Measurements from ENCODE around the gene TNRC18. TPM values are rescaled to one million over a fixed set of nuclear protein-coding genes. Genes with fewer than 3 reads are reported as not detected.

TNRC18 gene
- total and polyA plus RNA-seq, 8 donors = 94.4 to 164 (median 133) TPM

DNA sequence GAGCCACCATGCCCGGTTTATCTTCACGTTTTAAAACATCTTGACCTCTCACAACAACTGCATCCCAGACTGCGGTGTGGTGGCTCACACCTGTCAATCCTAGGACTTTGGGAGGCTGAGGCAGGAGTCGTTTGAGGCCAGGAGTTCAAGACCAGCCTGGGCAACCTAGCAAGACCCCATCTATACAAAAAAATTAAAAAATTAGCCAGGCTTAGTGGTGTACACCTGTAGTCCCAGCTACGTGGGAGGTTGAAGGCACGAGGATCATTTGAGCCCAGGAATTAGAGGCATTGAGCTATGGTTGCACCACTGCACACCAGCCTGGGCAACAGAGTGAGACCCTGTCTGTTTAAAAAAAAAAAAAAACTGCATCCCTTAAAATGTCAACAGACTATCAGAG lies 20.2 kb downstream of the TNRC18 start:
- TF ChIP-seq, protein P1, sequence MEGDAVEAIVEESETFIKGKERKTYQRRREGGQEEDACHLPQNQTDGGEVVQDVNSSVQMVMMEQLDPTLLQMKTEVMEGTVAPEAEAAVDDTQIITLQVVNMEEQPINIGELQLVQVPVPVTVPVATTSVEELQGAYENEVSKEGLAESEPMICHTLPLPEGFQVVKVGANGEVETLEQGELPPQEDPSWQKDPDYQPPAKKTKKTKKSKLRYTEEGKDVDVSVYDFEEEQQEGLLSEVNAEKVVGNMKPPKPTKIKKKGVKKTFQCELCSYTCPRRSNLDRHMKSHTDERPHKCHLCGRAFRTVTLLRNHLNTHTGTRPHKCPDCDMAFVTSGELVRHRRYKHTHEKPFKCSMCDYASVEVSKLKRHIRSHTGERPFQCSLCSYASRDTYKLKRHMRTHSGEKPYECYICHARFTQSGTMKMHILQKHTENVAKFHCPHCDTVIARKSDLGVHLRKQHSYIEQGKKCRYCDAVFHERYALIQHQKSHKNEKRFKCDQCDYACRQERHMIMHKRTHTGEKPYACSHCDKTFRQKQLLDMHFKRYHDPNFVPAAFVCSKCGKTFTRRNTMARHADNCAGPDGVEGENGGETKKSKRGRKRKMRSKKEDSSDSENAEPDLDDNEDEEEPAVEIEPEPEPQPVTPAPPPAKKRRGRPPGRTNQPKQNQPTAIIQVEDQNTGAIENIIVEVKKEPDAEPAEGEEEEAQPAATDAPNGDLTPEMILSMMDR (IDR thresholded peaks at IDR 0.05) = no peak
- intact Hi-C loops (cut with DNase I) = no loop called here

DNA sequence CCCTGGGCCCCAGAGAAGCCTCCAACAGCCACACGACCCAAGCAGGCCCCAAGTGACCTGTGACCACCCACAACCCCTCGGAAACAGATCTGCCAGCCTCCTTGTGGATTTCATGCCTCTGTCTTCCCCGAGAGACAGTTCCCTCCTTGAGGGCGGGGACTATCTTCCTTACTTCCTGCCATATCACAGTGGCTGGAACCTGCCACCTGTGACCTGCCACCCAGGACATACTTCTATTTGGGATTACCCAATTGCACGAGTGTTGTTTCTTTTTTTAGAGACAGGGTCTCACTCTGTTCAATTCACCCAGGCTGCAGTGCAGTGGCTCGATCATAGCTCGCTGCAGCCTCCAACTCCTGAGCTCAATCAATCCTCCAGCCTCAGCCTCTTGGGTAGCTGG lies 25.9 kb downstream of the TNRC18 start:
- Histone ChIP-seq H3K4me1 (peaks cover 6 to 47% of the 10 kb centered on the region in 2 donors), H3K9me3 (no peaks in the 10 kb centered on the region), H3K36me3 (peaks cover 0 to 31% of the 10 kb centered on the region in 2 donors), H3K27ac (peak overlapping the region; percentile 89 to 92), H3K4me3 (peak overlapping the region in 1 of 2 donors; percentile 80), H3K27me3 (no peaks in the 10 kb centered on the region)
- DNase-seq (no peak), ATAC-seq (peak; percentile 0)
- intact Hi-C loops (cut with DNase I) = no loop called here
- TF ChIP-seq, protein P1 (IDR thresholded peaks at IDR 0.05) = no peak

More for the DNA sequence above, 20.2 kb downstream of the TNRC18 start:
- no peaks in the 10 kb centered on the region for H3K9me3 ChIP-seq
- no peak overlapping the region for H3K27ac ChIP-seq
- DNase-seq = no peak
- peaks cover 3 to 22% of the 10 kb centered on the region in 2 donors for H3K4me1 ChIP-seq
- no peak for ATAC-seq
- H3K4me3 ChIP-seq = no peak overlapping the region
- peaks cover 0 to 25% of the 10 kb centered on the region in 2 donors for H3K36me3 ChIP-seq
- H3K27me3 ChIP-seq = no peaks in the 10 kb centered on the region

DNA sequence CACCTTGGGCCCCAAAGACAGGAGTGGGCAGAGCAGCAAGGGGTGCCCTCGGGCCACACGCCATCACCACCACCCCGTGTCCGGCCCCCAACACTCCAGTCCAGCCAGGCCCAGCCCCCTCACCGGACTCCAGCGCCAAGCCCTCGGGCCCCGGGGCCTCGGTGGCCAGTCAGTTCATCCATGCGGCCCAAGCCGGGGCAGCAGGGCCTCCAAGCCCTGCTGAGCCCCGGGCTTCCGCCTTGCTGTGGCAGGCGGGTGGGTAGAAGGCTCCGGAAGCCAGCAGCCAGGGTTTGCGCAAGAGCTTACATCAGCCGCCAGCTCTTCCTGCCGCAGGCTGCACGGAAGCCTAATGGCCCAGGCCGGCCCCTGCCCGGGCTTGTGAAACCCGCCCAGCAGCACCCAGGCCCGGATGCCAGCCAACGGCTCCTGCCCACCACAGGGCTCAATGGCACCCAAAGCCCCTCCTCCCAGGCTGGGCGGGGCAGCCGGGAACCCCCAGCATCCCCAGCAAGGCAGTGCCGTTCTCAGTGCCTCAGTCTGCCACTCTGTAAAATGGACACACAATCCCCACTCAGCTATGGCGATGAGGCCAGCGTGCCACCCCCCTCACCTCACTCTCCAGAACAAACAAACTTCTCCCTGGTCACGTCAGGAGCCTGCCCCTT lies 26.5 kb downstream of the TNRC18 start:
- DNase-seq = peak in 3 of 4 donors; percentile 85 to 99 (median 96)
- H3K36me3 ChIP-seq = peaks cover 0 to 37% of the 10 kb centered on the region in 2 donors
- TF ChIP-seq, protein P1 (IDR thresholded peaks at IDR 0.05) = no peak
- H3K27ac ChIP-seq = peak overlapping the region; percentile 89 to 92
- no peaks in the 10 kb centered on the region for H3K9me3 ChIP-seq
- H3K4me3 ChIP-seq = peak overlapping the region; percentile 43 to 80
- intact Hi-C loops (cut with DNase I) = no loop called here
- H3K27me3 ChIP-seq = no peaks in the 10 kb centered on the region
- peak; percentile 96 for ATAC-seq
- H3K4me1 ChIP-seq = peaks cover 6 to 49% of the 10 kb centered on the region in 2 donors

DNA sequence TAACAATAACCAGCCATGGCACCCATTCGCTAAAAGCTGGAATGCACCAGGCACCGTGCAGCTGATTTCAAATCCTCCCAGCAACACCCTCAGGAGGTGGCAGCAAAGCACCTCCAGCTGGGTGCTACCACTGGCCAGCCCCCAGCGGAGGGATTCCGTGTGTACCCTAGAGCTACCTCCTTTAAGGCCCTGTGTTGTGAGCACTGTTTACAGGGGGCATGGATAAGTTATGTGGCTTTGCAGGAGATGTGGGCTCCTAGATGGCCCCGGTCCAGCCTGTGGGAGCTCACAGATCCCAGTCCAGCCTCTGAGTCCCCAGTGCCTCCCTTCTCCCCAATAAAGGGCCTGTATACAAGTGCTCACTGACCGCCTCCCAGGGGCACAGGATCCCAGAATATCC lies 27.1 kb downstream of the TNRC18 start:
- Histone ChIP-seq H3K36me3 (peaks cover 0 to 39% of the 10 kb centered on the region in 2 donors), H3K4me1 (peaks cover 6 to 49% of the 10 kb centered on the region in 2 donors), H3K27me3 (no peaks in the 10 kb centered on the region), H3K27ac (peak overlapping the region; percentile 89 to 92), H3K9me3 (no peaks in the 10 kb centered on the region), H3K4me3 (peak overlapping the region; percentile 43 to 80)
- DNase-seq (peak in 1 of 4 donors; percentile 66), ATAC-seq (peak; percentile 68)
- TF ChIP-seq, protein P1 (IDR thresholded peaks at IDR 0.05) = peak in 1 of 2 donors; percentile 8
- intact Hi-C loops (cut with DNase I) = no loop called here

DNA sequence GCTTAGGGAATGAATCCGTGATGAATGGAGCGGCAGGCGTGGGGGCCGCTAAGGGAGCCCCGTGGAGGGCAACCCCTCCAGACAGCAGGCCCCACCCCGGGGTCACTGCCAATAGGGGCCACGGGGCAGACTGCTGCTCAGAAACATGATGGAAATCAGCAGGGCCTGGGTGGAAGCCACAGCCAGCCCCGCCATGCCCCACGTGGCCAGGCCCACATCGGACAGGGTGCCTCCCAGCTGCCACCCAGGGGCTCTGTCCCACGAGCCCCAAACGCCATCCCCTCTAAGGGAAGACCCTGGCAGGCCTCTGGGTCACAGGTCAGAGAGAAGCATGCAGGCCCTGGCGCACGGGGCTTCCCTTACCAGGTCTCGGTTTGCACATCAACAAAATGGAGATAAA lies 28.4 kb downstream of the TNRC18 start:
- peaks cover 6 to 49% of the 10 kb centered on the region in 2 donors for H3K4me1 ChIP-seq

More for the DNA sequence above, 28.4 kb downstream of the TNRC18 start:
- ATAC-seq = no peak
- no peaks in the 10 kb centered on the region for H3K9me3 ChIP-seq
- DNase-seq = no peak
- no peaks in the 10 kb centered on the region for H3K27me3 ChIP-seq
- H3K36me3 ChIP-seq = peaks cover 0 to 45% of the 10 kb centered on the region in 2 donors
- intact Hi-C loops (cut with DNase I) = no loop called here
- TF ChIP-seq, protein P1 (IDR thresholded peaks at IDR 0.05) = no peak
- H3K4me3 ChIP-seq = no peak overlapping the region
- peak overlapping the region in 1 of 2 donors; percentile 92 for H3K27ac ChIP-seq

Measured in left lung (tissue), 10 donors.